Measurements from ENCODE around the gene TAOK3. TPM values are rescaled to one million over a fixed set of nuclear protein-coding genes. Genes with fewer than 3 reads are reported as not detected.

TAOK3 gene
- total RNA-seq, 1 experiment from 2014 or later = 39.1 TPM

GRCh38 chr12:118353721-118354120 lies 19.0 kb downstream of the TAOK3 start:
- CTCF ChIA-PET = interaction anchor here (0.6 kb wide), 1 partner anchor 82 kb away, joined by 4 read pairs; no protein-coding TSS in a partner anchor
- Mint-ChIP-seq H3K4me1 (ENCODE audit: low read depth, unreplicated experiment) (peaks cover 24% of the 10 kb centered on the region), H3K27ac (ENCODE audit: unreplicated experiment) (no peak overlapping the region), H3K4me3 (ENCODE audit: low read depth, unreplicated experiment) (no peak overlapping the region), H3K27me3 (ENCODE audit: unreplicated experiment) (no peaks in the 10 kb centered on the region), H3K9me3 (ENCODE audit: low read depth, unreplicated experiment) (no peaks in the 10 kb centered on the region), H3K36me3 (ENCODE audit: insufficient read depth, unreplicated experiment) (peaks cover 16% of the 10 kb centered on the region)
- DNase-seq = no peak
- TF ChIP-seq, protein P1, sequence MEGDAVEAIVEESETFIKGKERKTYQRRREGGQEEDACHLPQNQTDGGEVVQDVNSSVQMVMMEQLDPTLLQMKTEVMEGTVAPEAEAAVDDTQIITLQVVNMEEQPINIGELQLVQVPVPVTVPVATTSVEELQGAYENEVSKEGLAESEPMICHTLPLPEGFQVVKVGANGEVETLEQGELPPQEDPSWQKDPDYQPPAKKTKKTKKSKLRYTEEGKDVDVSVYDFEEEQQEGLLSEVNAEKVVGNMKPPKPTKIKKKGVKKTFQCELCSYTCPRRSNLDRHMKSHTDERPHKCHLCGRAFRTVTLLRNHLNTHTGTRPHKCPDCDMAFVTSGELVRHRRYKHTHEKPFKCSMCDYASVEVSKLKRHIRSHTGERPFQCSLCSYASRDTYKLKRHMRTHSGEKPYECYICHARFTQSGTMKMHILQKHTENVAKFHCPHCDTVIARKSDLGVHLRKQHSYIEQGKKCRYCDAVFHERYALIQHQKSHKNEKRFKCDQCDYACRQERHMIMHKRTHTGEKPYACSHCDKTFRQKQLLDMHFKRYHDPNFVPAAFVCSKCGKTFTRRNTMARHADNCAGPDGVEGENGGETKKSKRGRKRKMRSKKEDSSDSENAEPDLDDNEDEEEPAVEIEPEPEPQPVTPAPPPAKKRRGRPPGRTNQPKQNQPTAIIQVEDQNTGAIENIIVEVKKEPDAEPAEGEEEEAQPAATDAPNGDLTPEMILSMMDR (IDR thresholded peaks at IDR 0.05; ENCODE audit: unreplicated experiment) = no peak
- intact Hi-C loops (cut with micrococcal nuclease; ENCODE audit: unreplicated experiment) = no loop called here
- BruUV-seq (replicated peaks) = no TSS peak

DNA sequence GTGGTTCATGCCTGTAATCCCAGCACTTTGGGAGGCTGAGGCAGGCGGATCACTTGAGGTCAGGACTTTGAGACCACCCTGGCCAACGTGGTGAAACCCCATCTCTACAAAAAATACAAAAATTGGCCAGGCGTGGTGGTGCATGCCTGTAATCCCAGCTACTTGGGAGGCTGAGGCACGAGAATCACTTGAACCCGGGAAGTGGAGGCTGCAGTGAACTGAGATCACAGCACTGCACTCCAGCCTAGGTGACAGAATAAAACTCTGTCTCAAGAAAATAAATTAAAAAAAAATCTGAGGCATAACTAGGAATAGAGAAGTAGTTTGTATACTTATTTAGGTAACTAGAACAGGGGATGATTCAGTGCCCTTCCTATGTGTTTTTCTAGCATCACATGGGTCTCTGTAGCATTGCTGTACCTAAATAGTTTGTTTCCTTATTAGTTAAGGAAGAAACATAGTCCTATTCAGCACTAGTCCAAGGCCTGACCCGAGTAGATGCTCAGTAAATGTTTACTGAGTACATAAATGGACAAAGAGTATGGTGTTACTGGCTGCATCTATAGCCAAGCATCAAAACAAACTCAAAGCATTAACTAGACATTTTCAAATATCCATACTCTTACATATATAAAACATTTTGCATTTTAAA lies 21.7 kb downstream of the TAOK3 start:
- no peaks in the 10 kb centered on the region for H3K27me3 Mint-ChIP-seq (ENCODE audit: unreplicated experiment)
- CTCF ChIA-PET = interaction anchor here (1.0 kb wide), 1 partner anchor 22 kb away, joined by 3 read pairs; the partner anchor contains the start of gene TAOK3
- no TSS peak for BruUV-seq (replicated peaks)
- H3K9me3 Mint-ChIP-seq (ENCODE audit: low read depth, unreplicated experiment) = no peaks in the 10 kb centered on the region
- H3K4me3 Mint-ChIP-seq (ENCODE audit: low read depth, unreplicated experiment) = no peak overlapping the region
- peaks cover 21% of the 10 kb centered on the region for H3K4me1 Mint-ChIP-seq (ENCODE audit: low read depth, unreplicated experiment)
- no peaks in the 10 kb centered on the region for H3K36me3 Mint-ChIP-seq (ENCODE audit: insufficient read depth, unreplicated experiment)
- DNase-seq = no peak
- intact Hi-C loops (cut with micrococcal nuclease; ENCODE audit: unreplicated experiment) = no loop called here
- TF ChIP-seq, protein P1 (IDR thresholded peaks at IDR 0.05; ENCODE audit: unreplicated experiment) = no peak
- H3K27ac Mint-ChIP-seq (ENCODE audit: unreplicated experiment) = no peak overlapping the region

GRCh38 chr12:118347916-118348315 lies 24.8 kb downstream of the TAOK3 start:
- no peak overlapping the region for H3K4me3 Mint-ChIP-seq (ENCODE audit: low read depth, unreplicated experiment)
- H3K36me3 Mint-ChIP-seq (ENCODE audit: insufficient read depth, unreplicated experiment) = no peaks in the 10 kb centered on the region
- H3K27me3 Mint-ChIP-seq (ENCODE audit: unreplicated experiment) = no peaks in the 10 kb centered on the region
- BruUV-seq (replicated peaks) = no TSS peak
- TF ChIP-seq, protein P1 (IDR thresholded peaks at IDR 0.05; ENCODE audit: unreplicated experiment) = no peak
- CTCF ChIA-PET = interaction anchor here (0.6 kb wide), 1 partner anchor 168 kb away, joined by 3 read pairs; no protein-coding TSS in a partner anchor
- peaks cover 25% of the 10 kb centered on the region for H3K4me1 Mint-ChIP-seq (ENCODE audit: low read depth, unreplicated experiment)
- no peak for DNase-seq
- H3K27ac Mint-ChIP-seq (ENCODE audit: unreplicated experiment) = peak overlapping the region; percentile 3
- no peaks in the 10 kb centered on the region for H3K9me3 Mint-ChIP-seq (ENCODE audit: low read depth, unreplicated experiment)
- intact Hi-C loops (cut with micrococcal nuclease; ENCODE audit: unreplicated experiment) = no loop called here

GRCh38 chr12:118346895-118347294 lies 25.8 kb downstream of the TAOK3 start:
- intact Hi-C loops (cut with micrococcal nuclease; ENCODE audit: unreplicated experiment) = no loop called here
- CTCF ChIA-PET = no interaction called here
- Mint-ChIP-seq H3K4me3 (ENCODE audit: low read depth, unreplicated experiment) (no peak overlapping the region), H3K27me3 (ENCODE audit: unreplicated experiment) (no peaks in the 10 kb centered on the region), H3K27ac (ENCODE audit: unreplicated experiment) (no peak overlapping the region), H3K9me3 (ENCODE audit: low read depth, unreplicated experiment) (no peaks in the 10 kb centered on the region), H3K36me3 (ENCODE audit: insufficient read depth, unreplicated experiment) (no peaks in the 10 kb centered on the region), H3K4me1 (ENCODE audit: low read depth, unreplicated experiment) (peaks cover 25% of the 10 kb centered on the region)
- BruUV-seq (replicated peaks) = no TSS peak
- DNase-seq = no peak
- TF ChIP-seq, protein P1 (IDR thresholded peaks at IDR 0.05; ENCODE audit: unreplicated experiment) = no peak
